Aorta (tissue), 5 donors: Measurements from ENCODE around the gene CLDN15. TPM values are rescaled to one million over a fixed set of nuclear protein-coding genes. Genes with fewer than 3 reads are reported as not detected.

ENCODE experiments used
- ATAC-seq: fragments of 200-7000 bp; cut with Tn5 transposase; one replicate; pipeline ENCODE4 v1.9.1; 2022; ENCODE audit warnings: moderate library complexity; ENCODE audit not compliant: low FRiP score
- DNase-seq, 2 donors: peaks; one replicate each; pipeline ENCODE4 v3.0.0-alpha.2; 2020
- H3K27ac ChIP-seq, 2 donors: one replicate each; pipeline ENCODE4 v1.5.1; 2013; ENCODE audit warnings: low read length in 2 of 2, mild to moderate bottlenecking in 2 of 2, moderate library complexity in 2 of 2, control low read depth in 1 of 2, inconsistent platforms in 1 of 2, low read depth in 1 of 2
- H3K27me3 ChIP-seq, 2 donors: one replicate each; pipeline ENCODE4 v1.6.1; 2013; ENCODE audit warnings: control low read depth in 1 of 2, low read length in 1 of 2, mild to moderate bottlenecking in 1 of 2, moderate library complexity in 1 of 2; ENCODE audit not compliant: insufficient read depth in 2 of 2, control insufficient read depth in 1 of 2
- H3K36me3 ChIP-seq, 2 donors: one replicate each; pipeline ENCODE4 v1.6.1; 2013; ENCODE audit warnings: control low read depth in 1 of 2, low read length in 1 of 2, mild to moderate bottlenecking in 1 of 2; ENCODE audit not compliant: insufficient read depth in 2 of 2, control insufficient read depth in 1 of 2
- H3K4me1 ChIP-seq, 2 donors: one replicate each; pipeline ENCODE4 v1.6.1; 2013; ENCODE audit warnings: low read length in 2 of 2, control low read depth in 1 of 2, mild to moderate bottlenecking in 1 of 2, moderate library complexity in 1 of 2; ENCODE audit not compliant: insufficient read depth in 2 of 2, control insufficient read depth in 1 of 2
- H3K4me3 ChIP-seq, 2 donors: one replicate each; pipeline ENCODE4 v1.5.1; 2013; ENCODE audit warnings: low read length in 2 of 2, control low read depth in 1 of 2, mild to moderate bottlenecking in 1 of 2
- H3K9me3 ChIP-seq: one replicate; pipeline ENCODE4 v1.6.1; 2013; ENCODE audit warnings: mild to moderate bottlenecking, low read length; ENCODE audit not compliant: control insufficient read depth
- WGBS, 2 donors: extraction: QIAGEN DNeasy Blood & Tissue Kit; methylation state at CpG; one replicate each; pipeline ENCODE4 v1.1.7; 2013; 5-methylcytosine and 5-hydroxymethylcytosine counted together
- intact Hi-C, 2 donors: fragments of 100-400 bp; cut with DNase I; formaldehyde crosslinking; loops; one replicate each; pipeline versions ENCODE4 v1.14.2 to v1.15.0; 2022
- polyA plus RNA-seq, 2 donors: library from polyadenylated mRNA; stranded (reverse); fragments of 200-250 nt; gene quantifications; one replicate each; pipeline ENCODE4 v1.2.3, GENCODE V29; 2013
- total RNA-seq, 2 donors: library from RNA; stranded (reverse); fragmentation: NEBNext Ultra II Directional; extraction: Animal tissue kit (Norgen Biotek cat#: 25700); gene quantifications; one replicate each; pipeline ENCODE4 v1.2.1, GENCODE V29; 2021
- donor health status: healthy with polysubstance abuse.
- donor health status: Bipolar disorder and iron deficiency.
- donor health status: DM: no; HTN: no; CAD: no.
- donor health status: DM: no; HTN: no; CAD: no.
- donor health status: DM: yes; HTN: yes; CAD: no.

CLDN15 gene
- total and polyA plus RNA-seq, 4 donors: 6.5 to 19.7 (median 11.1) TPM

DNA sequence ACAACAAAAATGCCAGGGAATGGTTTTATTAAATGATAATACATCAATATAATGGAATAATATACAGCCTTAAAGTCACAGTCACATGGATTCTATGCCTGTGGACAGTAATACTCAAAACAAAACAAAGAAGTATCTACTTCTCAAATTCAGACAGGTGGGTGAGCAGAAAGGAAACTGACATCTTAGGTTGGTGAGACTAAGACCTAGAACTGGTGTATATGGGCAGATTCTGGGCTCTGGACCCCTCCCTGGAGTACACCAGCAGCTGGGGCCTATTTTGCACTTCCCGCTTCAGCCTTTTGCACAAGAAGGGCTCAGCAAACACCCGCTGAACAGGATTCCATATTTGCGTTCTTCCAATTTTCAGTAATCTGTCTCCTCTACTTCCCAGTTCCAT, 12.7 kb upstream of the CLDN15 start:
- H3K36me3 ChIP-seq: no peaks in the 10 kb centered on the region
- H3K9me3 ChIP-seq: no peaks in the 10 kb centered on the region
- H3K27me3 ChIP-seq: no peaks in the 10 kb centered on the region
- intact Hi-C loops: no loop called here
- no peak overlapping the region for H3K27ac ChIP-seq
- H3K4me1 ChIP-seq: no peaks in the 10 kb centered on the region
- ATAC-seq (no peak), DNase-seq (no peak)
- 94 to 95% methylated on average over 3 of the region's 3 CpGs for WGBS, 2 donors
- H3K4me3 ChIP-seq: no peak overlapping the region

DNA sequence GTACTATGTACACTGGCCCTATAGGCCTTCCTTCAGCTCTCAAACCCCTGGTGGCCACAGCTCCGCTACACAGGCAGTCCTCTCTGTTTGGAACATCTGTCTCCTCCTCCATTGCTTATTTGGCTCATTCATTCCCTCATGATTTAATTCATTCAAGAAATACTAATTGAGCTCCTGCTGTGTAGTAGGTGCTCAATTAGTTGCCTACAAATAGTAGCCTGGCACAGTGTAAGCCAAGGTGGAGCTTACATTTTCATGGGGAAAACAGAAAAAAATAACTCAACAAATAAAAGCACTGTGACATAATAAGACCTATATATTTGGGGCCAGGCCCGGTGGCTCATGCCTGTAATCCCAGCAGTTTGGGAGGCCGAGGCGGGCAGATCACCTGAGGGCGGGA, 10.7 kb upstream of the CLDN15 start:
- Histone ChIP-seq H3K27me3 (no peaks in the 10 kb centered on the region), H3K4me3 (no peak overlapping the region), H3K4me1 (no peaks in the 10 kb centered on the region), H3K9me3 (no peaks in the 10 kb centered on the region), H3K36me3 (no peaks in the 10 kb centered on the region), H3K27ac (no peak overlapping the region)
- 95% methylated on average over 5 of the region's 5 CpGs for WGBS, 2 donors
- intact Hi-C loops: no loop called here
- ATAC-seq (no peak), DNase-seq (no peak)

DNA sequence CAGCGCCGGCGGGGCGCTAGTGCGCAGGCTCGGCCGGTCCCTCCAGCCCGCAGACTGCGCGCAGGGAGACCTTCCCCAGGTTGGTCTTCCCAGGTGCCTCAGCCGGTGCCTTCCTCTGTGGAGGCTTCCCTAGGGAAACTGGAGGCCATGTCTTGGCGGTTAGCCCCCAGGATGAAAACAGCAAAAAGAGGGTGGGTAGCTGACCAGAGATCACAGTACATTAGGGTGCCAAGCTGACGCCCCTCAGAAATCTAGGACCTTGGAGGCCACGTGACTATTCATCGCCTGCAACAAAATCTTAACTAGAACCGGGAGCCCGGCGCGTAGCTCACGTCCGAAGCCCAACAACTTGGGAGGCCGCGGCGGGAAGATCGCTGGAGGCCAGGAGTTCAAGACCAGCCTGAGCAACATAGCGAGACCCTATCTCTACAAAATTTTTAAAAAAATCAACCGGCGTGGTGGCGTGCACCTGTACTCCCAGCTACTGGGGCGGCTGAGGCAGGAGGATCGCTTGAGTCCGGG, 7.6 kb upstream of the CLDN15 start:
- no peaks in the 10 kb centered on the region for H3K36me3 ChIP-seq
- H3K9me3 ChIP-seq: no peaks in the 10 kb centered on the region
- peak overlapping the region in 1 of 2 donors; percentile 2 for H3K27ac ChIP-seq
- H3K4me3 ChIP-seq: peak overlapping the region; percentile 12 to 74
- no peaks in the 10 kb centered on the region for H3K4me1 ChIP-seq
- 25 to 27% methylated on average over 31 to 32 of the region's 32 CpGs for WGBS, 2 donors
- ATAC-seq: no peak
- intact Hi-C loops: loop anchor here in 1 of 2 donors (2.0 kb wide), 1 partner anchor 28 kb away; the partner anchor contains the start of gene PLOD3
- no peaks in the 10 kb centered on the region for H3K27me3 ChIP-seq
- DNase-seq: no peak

DNA sequence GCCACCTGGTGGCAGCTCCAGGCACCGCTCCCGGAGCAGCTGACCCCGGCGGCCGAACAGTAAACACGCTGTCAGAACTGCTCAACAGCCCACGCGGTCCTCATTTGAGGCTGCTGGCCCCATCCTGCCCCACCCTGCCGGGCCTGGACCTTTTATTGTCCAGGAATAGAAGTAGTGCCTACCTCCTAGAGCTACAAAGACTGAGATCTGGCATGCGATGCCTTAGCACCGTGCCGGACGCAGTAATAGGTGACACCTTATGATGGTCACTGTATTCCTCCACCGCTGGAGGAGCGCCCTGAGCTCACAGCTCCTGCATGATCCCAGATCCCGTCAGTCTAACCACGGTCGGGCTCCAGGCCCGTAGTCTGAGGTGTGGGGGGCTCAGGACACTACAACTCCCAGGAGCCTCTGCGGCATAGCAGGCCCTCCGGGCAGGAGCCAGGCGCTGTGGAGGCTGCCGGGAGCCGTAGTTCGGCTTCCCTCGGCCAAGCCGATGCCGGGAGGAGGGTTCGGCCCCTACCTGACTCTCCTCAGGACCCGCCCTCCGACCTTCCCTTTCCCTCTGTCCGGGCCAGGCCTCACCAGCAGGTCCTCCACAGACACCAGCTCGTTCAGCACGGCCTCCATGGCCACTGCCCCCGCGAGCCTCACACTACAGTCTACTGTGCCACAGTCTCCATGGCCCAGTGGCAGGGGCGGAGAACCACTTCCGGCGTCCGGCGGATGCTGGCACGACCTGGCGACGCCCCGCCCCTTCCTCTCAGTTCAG, 7.0 kb upstream of the CLDN15 start, which contains the start of gene FIS1:
Gene FIS1, minus strand, starts transcription at position 707 of the 772 bp plus-strand sequence. Its CDS starts 77 bp downstream, at position 630.
- no peaks in the 10 kb centered on the region for H3K27me3 ChIP-seq
- ATAC-seq (peak; percentile 99), DNase-seq (peak; percentile 97 to 98)
- no peaks in the 10 kb centered on the region for H3K4me1 ChIP-seq
- H3K36me3 ChIP-seq: no peaks in the 10 kb centered on the region
- H3K4me3 ChIP-seq: peak within 1 kb of the TSS; percentile 74 to 96
- no peaks in the 10 kb centered on the region for H3K9me3 ChIP-seq
- 0 to 1% methylated on average over 44 to 45 of the region's 45 CpGs for WGBS, 2 donors
- H3K27ac ChIP-seq: peak within 1 kb of the TSS in 1 of 2 donors; percentile 98
- intact Hi-C loops: loop anchor here in 1 of 2 donors (2.0 kb wide), 1 partner anchor 28 kb away; the partner anchor contains the start of gene PLOD3

DNA sequence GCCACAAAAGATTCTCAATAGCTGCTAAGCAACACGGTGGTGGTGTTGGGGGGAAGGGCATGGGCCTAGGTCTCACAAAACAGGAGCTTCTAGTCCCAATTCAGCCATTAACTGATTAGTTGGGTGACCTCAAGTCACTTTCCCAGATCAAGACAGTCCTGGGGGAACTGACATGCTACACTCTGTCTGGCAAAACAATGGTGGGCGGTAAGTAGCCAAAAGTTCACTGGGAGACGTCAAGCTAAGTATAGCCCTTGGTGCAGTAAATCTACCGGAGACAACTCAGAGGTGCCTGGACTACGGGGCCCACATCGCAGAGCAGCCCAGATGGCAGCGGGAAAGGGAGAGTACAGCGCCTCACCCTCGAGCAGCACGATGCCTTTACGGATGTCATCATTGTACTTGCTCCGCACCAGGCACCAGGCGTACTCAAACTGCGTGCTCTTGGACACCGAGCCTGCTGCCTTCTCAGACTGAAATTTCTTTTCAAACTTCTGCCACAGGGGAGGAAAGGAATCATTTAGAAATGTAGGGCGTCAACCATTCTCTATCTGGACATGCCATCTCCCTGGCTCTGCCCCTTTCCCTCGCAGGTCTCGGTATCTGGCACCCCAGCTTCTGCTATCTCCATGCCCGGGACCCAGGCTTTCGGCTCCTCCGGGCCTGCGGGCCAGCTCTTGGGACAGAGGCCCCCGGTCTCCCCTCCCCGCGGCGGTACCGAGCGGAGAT, 6.2 kb upstream of the CLDN15 start:
- intact Hi-C loops: loop anchor here in 1 of 2 donors (2.0 kb wide), 1 partner anchor 27 kb away; the partner anchor contains the start of gene PLOD3
- H3K9me3 ChIP-seq: no peaks in the 10 kb centered on the region
- WGBS, 2 donors: 11 to 12% methylated on average over 27 to 28 of the region's 28 CpGs
- ATAC-seq (peak; percentile 1), DNase-seq (no peak)
- peak overlapping the region; percentile 35 to 74 for H3K4me3 ChIP-seq
- no peaks in the 10 kb centered on the region for H3K36me3 ChIP-seq
- no peaks in the 10 kb centered on the region for H3K27me3 ChIP-seq
- no peaks in the 10 kb centered on the region for H3K4me1 ChIP-seq
- H3K27ac ChIP-seq: peak overlapping the region in 1 of 2 donors; percentile 67

DNA sequence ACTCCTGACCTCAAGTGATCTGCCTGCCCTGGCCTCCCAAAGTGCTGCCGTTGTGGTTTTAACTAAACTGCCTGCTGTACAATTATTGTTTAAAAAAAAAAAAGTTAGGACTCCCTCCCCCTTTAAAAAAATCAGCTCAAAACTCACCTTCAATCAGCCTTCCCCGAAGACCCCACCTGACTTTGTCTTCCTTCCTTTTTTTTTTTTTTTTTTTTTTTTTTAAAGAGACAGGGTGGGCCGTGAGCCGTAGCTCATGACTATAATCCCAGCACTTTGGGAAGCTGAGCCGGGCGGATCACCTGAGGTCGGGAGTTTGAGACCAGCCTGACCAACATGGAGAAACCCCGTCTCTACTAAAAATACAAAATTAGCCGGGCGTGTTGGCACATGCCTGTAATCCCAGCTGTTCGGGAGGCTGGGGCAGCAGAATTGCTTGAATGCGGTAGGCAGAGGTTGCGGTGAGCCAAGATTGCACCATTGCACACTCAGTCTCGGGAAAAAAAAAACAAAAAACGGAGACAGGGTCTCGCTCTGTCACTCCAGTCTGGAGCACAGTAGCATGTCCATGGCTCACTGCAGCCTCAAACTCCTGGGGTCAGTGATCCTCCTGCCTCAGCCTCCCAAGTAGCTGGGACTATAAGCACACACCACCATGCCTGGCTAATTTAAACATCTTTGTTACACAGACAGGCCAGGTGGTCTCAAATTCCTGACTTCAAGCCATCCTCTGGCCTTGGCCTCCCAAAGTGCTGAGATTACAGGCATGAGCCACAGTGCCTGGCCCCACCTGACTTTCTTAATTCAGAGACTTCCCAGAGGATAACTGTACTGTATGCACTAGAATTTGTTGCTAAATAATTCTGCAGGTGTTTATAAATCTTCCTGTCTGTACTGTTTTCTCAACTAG, 4.1 kb upstream of the CLDN15 start:
- no peaks in the 10 kb centered on the region for H3K36me3 ChIP-seq
- no peaks in the 10 kb centered on the region for H3K4me1 ChIP-seq
- 84 to 85% methylated on average over 16 of the region's 16 CpGs for WGBS, 2 donors
- H3K9me3 ChIP-seq: no peaks in the 10 kb centered on the region
- ATAC-seq (no peak), DNase-seq (no peak)
- no peak overlapping the region for H3K27ac ChIP-seq
- no peak overlapping the region for H3K4me3 ChIP-seq
- intact Hi-C loops: no loop called here
- H3K27me3 ChIP-seq: no peaks in the 10 kb centered on the region

DNA sequence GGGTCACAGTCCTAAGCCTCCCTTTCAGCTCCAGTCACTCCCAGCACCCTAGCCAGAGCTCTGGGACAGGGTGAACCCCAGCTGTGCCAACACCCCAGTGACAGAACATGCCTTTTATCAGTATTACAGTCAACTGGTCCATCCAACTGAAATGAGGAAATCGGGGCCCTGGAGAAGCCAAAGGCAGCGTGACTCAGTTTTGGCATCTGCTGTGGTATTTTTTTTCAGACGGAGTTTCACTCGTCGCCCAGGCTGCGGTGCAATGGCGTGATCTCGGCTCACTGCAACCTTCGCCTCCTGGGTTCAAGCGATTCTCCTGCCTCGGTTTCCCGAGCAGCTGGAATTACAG, 3.4 kb upstream of the CLDN15 start:
- DNase-seq (no peak), ATAC-seq (no peak)
- Histone ChIP-seq H3K9me3 (no peaks in the 10 kb centered on the region), H3K4me3 (no peak overlapping the region), H3K4me1 (no peaks in the 10 kb centered on the region), H3K36me3 (no peaks in the 10 kb centered on the region), H3K27ac (no peak overlapping the region), H3K27me3 (no peaks in the 10 kb centered on the region)
- WGBS, 2 donors: 90% methylated on average over 12 of the region's 12 CpGs
- intact Hi-C loops: no loop called here
